ENCODE data around the gene STPG2. TPM values are rescaled to one million over a fixed set of nuclear protein-coding genes. Genes with fewer than 3 reads are reported as not detected.

STPG2 gene
- total RNA-seq (2022) (0.22 and 0.61 TPM in 2 replicates), Bru-seq, nascent RNA (percentile 31 among the genes with signal in this experiment), BruChase-seq, experiment 1, labeled RNA remaining after a 6-hour chase (percentile 31 among the genes with signal in this experiment), BruChase-seq, experiment 2, labeled RNA remaining after a 2-hour chase (percentile 36 among the genes with signal in this experiment)
- long read RNA-seq: 0 reads

- intact Hi-C loops (cut with micrococcal nuclease): loop anchor here (5.0 kb wide), 1 partner anchor 784 kb away; the partner anchor contains the start of gene EIF4E
- Mint-ChIP-seq H3K4me1 (ENCODE audit: insufficient read depth, unreplicated experiment) (peaks cover 15% of the 10 kb centered on the region), H3K27ac (ENCODE audit: low read depth, unreplicated experiment) (peak within 1 kb of the TSS; percentile 95), H3K27me3 (ENCODE audit: insufficient read depth, unreplicated experiment) (no peaks in the 10 kb centered on the region), H3K36me3 (ENCODE audit: insufficient read depth, unreplicated experiment) (no peaks in the 10 kb centered on the region), H3K9me3 (ENCODE audit: unreplicated experiment) (no peaks in the 10 kb centered on the region), H3K4me3 (ENCODE audit: unreplicated experiment) (peak within 1 kb of the TSS; percentile 91)
- TSS peak; percentile 94 for BruUV-seq (replicated peaks)
- ChIA-PET POLR2A (interaction anchor here (0.6 to 3.1 kb wide), 24 partner anchors 9 to 1420 kb away, joined by 3 to 71 read pairs (median 4); partner anchors contain the start of genes EIF4E, METAP1, RAP1GDS1 and TRMT10A), CTCF (interaction anchor here (0.6 to 2.1 kb wide), 17 partner anchors 15 to 1056 kb away, joined by 3 to 6 read pairs (median 3); no protein-coding TSS in a partner anchor)
- peak; percentile 21 for TF ChIP-seq CTCF (IDR thresholded peaks at IDR 0.05; ENCODE audit: unreplicated experiment)
- DNase-seq (ENCODE audit: unreplicated experiment): peak; percentile 96
Observed at GRCh38 chr4:98143001-98143899, at the start of gene STPG2. Gene STPG2, minus strand, starts transcription at chr4:98143476.

- intact Hi-C loops (cut with micrococcal nuclease): no loop called here
- H3K4me3 Mint-ChIP-seq (ENCODE audit: unreplicated experiment): no peak overlapping the region
- no TSS peak for BruUV-seq (replicated peaks)
- no peaks in the 10 kb centered on the region for H3K36me3 Mint-ChIP-seq (ENCODE audit: insufficient read depth, unreplicated experiment)
- H3K27me3 Mint-ChIP-seq (ENCODE audit: insufficient read depth, unreplicated experiment): no peaks in the 10 kb centered on the region
- ChIA-PET POLR2A (interaction anchor here (0.9 kb wide), 1 partner anchor 12 kb away, joined by 3 read pairs; no protein-coding TSS in a partner anchor), CTCF (no interaction called here)
- TF ChIP-seq CTCF (IDR thresholded peaks at IDR 0.05; ENCODE audit: unreplicated experiment): no peak
- no peak for DNase-seq (ENCODE audit: unreplicated experiment)
- no peaks in the 10 kb centered on the region for H3K4me1 Mint-ChIP-seq (ENCODE audit: insufficient read depth, unreplicated experiment)
- no peak overlapping the region for H3K27ac Mint-ChIP-seq (ENCODE audit: low read depth, unreplicated experiment)
- no peaks in the 10 kb centered on the region for H3K9me3 Mint-ChIP-seq (ENCODE audit: unreplicated experiment)
Observed at GRCh38 chr4:98185279-98185678, 42.0 kb upstream of the STPG2 start.

- Mint-ChIP-seq H3K27ac (ENCODE audit: low read depth, unreplicated experiment) (no peak overlapping the region), H3K27me3 (ENCODE audit: insufficient read depth, unreplicated experiment) (no peaks in the 10 kb centered on the region), H3K4me1 (ENCODE audit: insufficient read depth, unreplicated experiment) (no peaks in the 10 kb centered on the region), H3K9me3 (ENCODE audit: unreplicated experiment) (no peaks in the 10 kb centered on the region), H3K4me3 (ENCODE audit: unreplicated experiment) (no peak overlapping the region), H3K36me3 (ENCODE audit: insufficient read depth, unreplicated experiment) (no peaks in the 10 kb centered on the region)
- ChIA-PET CTCF (interaction anchor here (0.5 to 0.7 kb wide), 3 partner anchors 13 to 749 kb away, joined by 3 read pairs; no protein-coding TSS in a partner anchor), POLR2A (interaction anchor here (0.6 to 0.9 kb wide), 3 partner anchors 15 to 80 kb away, joined by 3 to 5 read pairs (median 4); partner anchors contain the start of gene RAP1GDS1)
- no peak for TF ChIP-seq CTCF (IDR thresholded peaks at IDR 0.05; ENCODE audit: unreplicated experiment)
- intact Hi-C loops (cut with micrococcal nuclease): no loop called here
- DNase-seq (ENCODE audit: unreplicated experiment): peak; percentile 34
- no TSS peak for BruUV-seq (replicated peaks)
Observed at GRCh38 chr4:98181809-98182208, 38.5 kb upstream of the STPG2 start.

- H3K27me3 Mint-ChIP-seq (ENCODE audit: insufficient read depth, unreplicated experiment): no peaks in the 10 kb centered on the region
- no peaks in the 10 kb centered on the region for H3K36me3 Mint-ChIP-seq (ENCODE audit: insufficient read depth, unreplicated experiment)
- no peak for DNase-seq (ENCODE audit: unreplicated experiment)
- no peaks in the 10 kb centered on the region for H3K4me1 Mint-ChIP-seq (ENCODE audit: insufficient read depth, unreplicated experiment)
- CTCF ChIA-PET: no interaction called here
- POLR2A ChIA-PET: no interaction called here
- no TSS peak for BruUV-seq (replicated peaks)
- H3K27ac Mint-ChIP-seq (ENCODE audit: low read depth, unreplicated experiment): no peak overlapping the region
- no peak overlapping the region for H3K4me3 Mint-ChIP-seq (ENCODE audit: unreplicated experiment)
- TF ChIP-seq CTCF (IDR thresholded peaks at IDR 0.05; ENCODE audit: unreplicated experiment): no peak
- no peaks in the 10 kb centered on the region for H3K9me3 Mint-ChIP-seq (ENCODE audit: unreplicated experiment)
- intact Hi-C loops (cut with micrococcal nuclease): no loop called here
Observed at GRCh38 chr4:98179951-98180350, 36.7 kb upstream of the STPG2 start.
